Fibroblast of pulmonary artery (primary cell): ENCODE data around the gene PDGFA.

Experiments
- DNase-seq: peaks from one replicate; pipeline ENCODE4 v3.0.0-alpha.2; 2010; ENCODE audit warnings: low read depth
- H3K4me3 ChIP-seq: replicated peaks from 2 replicates; pipeline ENCODE4 v1.5.1; 2011; ENCODE audit warnings: low read depth, mild to moderate bottlenecking, control low read depth, low read length, moderate library complexity
- TF ChIP-seq, protein P1 (sequence below): IDR thresholded peaks from 2 replicates; pipeline ENCODE4 v1.5.1; 2011; ENCODE audit warnings: mild to moderate bottlenecking, control low read depth, low read length, inconsistent platforms; ENCODE audit errors: missing control alignments

PDGFA gene

DNA sequence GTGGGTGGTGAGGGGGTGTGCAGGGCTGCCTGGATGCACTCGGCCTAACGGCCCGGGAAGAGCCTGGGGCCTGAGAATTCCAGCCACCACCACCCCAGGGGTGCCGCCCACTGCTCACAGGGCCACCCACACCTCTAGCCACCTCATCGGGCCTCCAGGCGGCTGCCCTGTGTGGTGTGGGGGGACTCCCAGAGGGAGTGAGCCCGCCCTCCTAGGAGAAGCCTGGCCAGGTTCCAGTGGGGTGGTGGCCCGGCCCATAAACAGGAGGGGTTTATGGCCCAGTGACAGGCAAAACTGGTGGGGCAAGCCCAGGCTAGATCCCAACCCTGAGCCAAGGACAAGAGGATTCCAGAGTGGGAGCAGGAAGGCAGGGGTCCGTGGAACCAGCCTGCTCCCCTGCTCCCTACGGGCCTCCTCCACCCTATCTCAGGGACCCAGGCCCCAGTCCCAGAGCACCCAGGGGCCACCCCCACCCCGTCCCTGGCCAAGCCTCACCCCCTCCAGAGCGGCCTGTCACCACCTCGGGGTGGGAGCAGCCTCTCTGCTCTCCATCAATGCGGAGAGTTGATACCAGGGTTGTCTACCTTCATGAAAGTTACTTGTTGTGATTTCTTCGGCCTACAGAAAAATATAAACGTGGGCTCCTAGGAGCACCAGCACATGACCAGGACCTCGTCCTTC lies 20.2 kb upstream of the PDGFA start:
- TF ChIP-seq, protein P1, sequence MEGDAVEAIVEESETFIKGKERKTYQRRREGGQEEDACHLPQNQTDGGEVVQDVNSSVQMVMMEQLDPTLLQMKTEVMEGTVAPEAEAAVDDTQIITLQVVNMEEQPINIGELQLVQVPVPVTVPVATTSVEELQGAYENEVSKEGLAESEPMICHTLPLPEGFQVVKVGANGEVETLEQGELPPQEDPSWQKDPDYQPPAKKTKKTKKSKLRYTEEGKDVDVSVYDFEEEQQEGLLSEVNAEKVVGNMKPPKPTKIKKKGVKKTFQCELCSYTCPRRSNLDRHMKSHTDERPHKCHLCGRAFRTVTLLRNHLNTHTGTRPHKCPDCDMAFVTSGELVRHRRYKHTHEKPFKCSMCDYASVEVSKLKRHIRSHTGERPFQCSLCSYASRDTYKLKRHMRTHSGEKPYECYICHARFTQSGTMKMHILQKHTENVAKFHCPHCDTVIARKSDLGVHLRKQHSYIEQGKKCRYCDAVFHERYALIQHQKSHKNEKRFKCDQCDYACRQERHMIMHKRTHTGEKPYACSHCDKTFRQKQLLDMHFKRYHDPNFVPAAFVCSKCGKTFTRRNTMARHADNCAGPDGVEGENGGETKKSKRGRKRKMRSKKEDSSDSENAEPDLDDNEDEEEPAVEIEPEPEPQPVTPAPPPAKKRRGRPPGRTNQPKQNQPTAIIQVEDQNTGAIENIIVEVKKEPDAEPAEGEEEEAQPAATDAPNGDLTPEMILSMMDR = no peak
- peak; percentile 45 for DNase-seq
- H3K4me3 ChIP-seq = no peak overlapping the region

DNA sequence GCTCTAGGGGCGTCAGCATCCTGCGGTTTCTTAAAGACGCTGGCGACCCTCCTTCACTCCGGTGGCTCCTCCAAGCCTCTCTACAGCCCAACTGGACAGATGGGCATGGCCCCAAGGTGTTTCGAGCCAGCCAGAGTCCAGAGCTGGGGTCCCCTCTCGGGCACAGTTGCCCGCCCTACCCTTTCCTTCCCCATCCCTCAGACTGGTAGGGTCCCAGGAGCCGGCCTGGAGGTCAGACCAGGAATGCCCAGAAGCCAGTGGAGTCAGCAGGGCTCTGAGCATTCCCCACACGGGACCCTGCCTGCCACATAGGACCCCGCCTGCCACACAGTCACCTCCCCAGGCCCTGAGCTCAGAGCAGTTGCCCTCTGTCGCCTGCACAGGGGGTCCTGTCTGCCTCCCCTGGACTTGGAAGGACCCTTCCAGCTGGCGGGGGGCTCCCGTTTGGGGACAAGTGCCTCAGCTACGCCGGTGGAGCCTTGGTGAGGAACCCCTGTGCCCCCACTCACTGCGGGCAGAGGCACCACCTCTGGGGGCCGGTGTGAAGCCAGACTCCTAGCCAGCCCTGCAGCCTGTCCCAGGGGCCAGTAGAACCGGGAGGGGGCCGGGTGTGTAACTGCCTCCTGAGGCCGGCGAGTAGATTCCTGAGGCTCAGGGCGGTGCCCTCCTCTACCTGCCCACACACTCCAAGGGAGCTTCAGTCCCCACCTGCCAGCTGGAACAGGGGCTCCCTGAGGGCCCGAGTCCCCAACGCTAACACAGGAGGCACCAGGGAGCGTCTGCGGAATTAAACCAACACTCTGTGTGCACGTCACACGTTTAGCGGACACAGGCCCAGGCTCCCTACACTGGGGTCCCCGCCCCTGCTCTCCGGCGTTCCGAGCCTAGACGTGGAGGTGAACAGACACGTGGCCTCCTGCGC lies 19.4 kb upstream of the PDGFA start:
- no peak for DNase-seq
- H3K4me3 ChIP-seq = no peak overlapping the region
- TF ChIP-seq, protein P1 = no peak

DNA sequence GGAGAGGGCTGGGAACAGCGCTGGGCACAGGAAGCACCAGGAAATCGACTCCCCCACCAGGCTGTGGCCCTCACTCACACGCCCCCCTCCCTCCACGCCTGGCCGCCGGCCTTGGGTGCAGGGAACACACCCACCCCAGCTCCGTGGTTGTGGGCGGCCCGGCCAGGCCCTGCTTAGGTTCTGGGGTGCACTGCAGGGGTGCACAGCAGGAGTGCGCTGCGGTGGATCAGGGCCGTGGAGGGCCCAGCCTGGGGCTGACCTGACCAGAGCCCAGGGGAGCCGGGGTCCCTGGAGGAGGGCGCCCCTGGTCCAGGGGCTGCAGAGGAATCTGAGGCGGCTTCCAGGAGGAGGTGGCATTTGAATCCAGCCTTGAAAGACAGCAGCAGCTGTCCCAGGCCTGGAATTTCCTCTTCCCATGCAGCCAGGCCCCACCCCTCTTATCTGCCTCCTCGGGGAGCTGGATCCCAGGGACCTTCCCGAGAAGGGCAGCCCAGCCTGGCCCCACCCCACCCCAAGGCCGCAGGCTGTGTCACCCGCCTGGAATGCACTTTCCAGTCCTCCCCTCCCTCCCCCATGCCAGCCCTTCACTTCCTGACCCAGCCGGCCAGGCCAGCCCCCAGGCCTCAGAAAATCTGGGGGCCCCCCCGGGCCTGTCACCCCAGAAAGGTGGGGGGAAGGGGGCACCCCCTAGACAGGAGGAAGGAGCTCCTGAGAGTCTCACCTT lies 18.4 kb upstream of the PDGFA start:
- TF ChIP-seq, protein P1 = no peak
- peak; percentile 83 for DNase-seq
- no peak overlapping the region for H3K4me3 ChIP-seq

DNA sequence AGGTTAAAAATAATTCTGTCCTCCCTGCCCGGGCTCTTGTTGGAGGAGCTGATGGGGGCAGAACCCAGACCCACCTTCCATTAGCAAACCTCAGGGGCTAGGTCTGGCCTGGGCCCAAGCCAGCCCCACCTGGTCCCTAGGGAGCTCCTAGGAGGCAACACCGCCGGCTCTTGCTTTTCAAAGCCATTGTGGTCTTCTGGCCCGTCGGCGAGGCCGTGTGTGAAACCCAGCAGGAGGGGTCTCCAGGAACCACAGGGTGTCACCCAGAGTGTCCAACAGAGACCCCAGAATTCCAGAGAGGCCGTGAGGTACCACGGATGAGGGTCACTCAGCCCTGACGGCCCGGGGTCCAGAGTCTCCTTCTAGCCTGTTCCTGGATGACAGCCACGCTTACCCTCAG lies 16.6 kb upstream of the PDGFA start:
- TF ChIP-seq, protein P1 = no peak
- no peak overlapping the region for H3K4me3 ChIP-seq
- no peak for DNase-seq

DNA sequence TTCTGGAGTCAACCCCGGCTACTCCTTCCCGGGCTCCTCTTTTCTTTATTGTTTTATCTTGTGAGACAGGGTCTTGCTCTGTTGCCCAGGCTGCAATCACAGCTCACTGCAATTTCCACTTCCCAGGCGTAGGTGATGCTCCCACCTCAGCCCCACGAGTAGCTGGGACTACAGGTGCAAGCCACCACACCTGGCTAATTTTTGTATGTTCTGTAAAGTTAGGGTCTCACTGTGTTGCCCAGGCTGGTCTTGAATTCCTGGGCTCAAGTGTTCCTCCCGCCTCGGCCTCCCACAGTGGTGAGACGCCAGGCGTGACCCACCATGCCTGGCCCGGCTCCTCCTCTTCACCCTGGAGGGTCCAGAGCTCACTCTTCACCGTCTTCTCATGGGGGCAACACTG lies 15.3 kb upstream of the PDGFA start:
- TF ChIP-seq, protein P1 = no peak
- no peak for DNase-seq
- H3K4me3 ChIP-seq = no peak overlapping the region

DNA sequence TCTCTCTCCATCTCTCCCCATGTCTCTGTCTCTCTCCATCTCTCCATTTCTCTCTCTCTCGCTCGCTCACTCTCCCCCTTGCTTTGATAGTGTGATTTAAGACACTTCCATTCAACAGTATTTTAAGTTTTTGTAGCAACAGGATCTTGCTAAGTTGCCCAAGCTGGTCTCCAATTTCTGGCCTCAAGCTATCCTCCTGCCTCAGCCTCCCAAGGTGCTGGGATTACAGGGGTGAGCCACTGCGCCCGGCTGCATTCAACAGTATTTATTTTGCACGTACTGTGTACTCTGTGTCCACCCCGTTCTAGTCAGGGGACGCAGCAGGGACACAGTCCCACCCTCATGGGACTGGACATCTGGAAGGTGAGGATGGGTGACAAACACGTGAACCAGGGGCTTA lies 14.4 kb upstream of the PDGFA start:
- DNase-seq = no peak
- H3K4me3 ChIP-seq = no peak overlapping the region
- TF ChIP-seq, protein P1 = no peak
